Common myeloid progenitor, CD34-positive (primary cell): Measurements from ENCODE around the gene KIAA1217.

Experiments
- CTCF ChIA-PET: fragments of 350-600 bp; sonication (Branson Sonifier 250); formaldehyde crosslinking; loops from one replicate; lab custom pipeline; 2021; ENCODE audit warnings: antibody characterized with exemption; lab: Charles Lee
- POLR2A ChIA-PET: fragments of 350-600 bp; sonication (Branson Sonifier 250); formaldehyde crosslinking; loops from one replicate; lab custom pipeline; 2021; ENCODE audit warnings: antibody characterized with exemption; lab: Charles Lee
- DNase-seq, 3 donors: peaks; one replicate each; pipeline versions ENCODE4 v3.0.0 to v3.0.0-alpha.2; 2013
- H3K27ac ChIP-seq, 2 experiments: 1 replicate in 1 of 2; 2 replicates in 1 of 2; pipeline ENCODE4 v1.7.0; 2013; ENCODE audit warnings: inconsistent platforms in 2 of 2, low read length in 2 of 2, mild to moderate bottlenecking in 2 of 2, low read depth in 1 of 2, moderate library complexity in 1 of 2; ENCODE audit not compliant: severe bottlenecking in 2 of 2, insufficient read depth in 1 of 2, poor library complexity in 1 of 2
- H3K27me3 ChIP-seq, 5 experiments: replicated peaks in 2 of 5; 1 replicate in 3 of 5; 2 replicates in 2 of 5; pipeline versions ENCODE4 v1.6.1 to v1.7.0; 2013; ENCODE audit warnings: low read length in 4 of 5, mild to moderate bottlenecking in 2 of 5, moderate library complexity in 2 of 5, inconsistent platforms in 1 of 5; ENCODE audit not compliant: insufficient read depth in 5 of 5, control insufficient read depth in 4 of 5
- H3K36me3 ChIP-seq, 4 experiments: 1 replicate in 2 of 4; 2 replicates in 2 of 4; pipeline versions ENCODE4 v1.6.1 to v1.7.0; 2013; ENCODE audit warnings: low read length in 3 of 4, control low read depth in 1 of 4, mild to moderate bottlenecking in 1 of 4; ENCODE audit not compliant: control insufficient read depth in 4 of 4, insufficient read depth in 4 of 4
- H3K4me1 ChIP-seq, 4 experiments: 1 replicate in 3 of 4; 2 replicates in 1 of 4; pipeline versions ENCODE4 v1.6.1 to v1.7.1; 2013; ENCODE audit warnings: low read length in 3 of 4, mild to moderate bottlenecking in 3 of 4, control low read depth in 1 of 4, inconsistent platforms in 1 of 4, moderate library complexity in 1 of 4; ENCODE audit not compliant: control insufficient read depth in 4 of 4, insufficient read depth in 4 of 4; ENCODE audit errors: control extremely low read depth in 1 of 4
- H3K4me3 ChIP-seq, 7 experiments: 1 replicate in 4 of 7; 2 replicates in 3 of 7; pipeline versions ENCODE4 v1.5.1 to v1.7.0; 2013; ENCODE audit warnings: mild to moderate bottlenecking in 7 of 7, low read length in 6 of 7, moderate library complexity in 6 of 7, inconsistent platforms in 2 of 7, low read depth in 2 of 7, control low read depth in 1 of 7; ENCODE audit not compliant: insufficient read depth in 4 of 7, control insufficient read depth in 1 of 7; ENCODE audit errors: extremely low read depth in 1 of 7
- H3K9me3 ChIP-seq, 5 experiments: 1 replicate in 4 of 5; 2 replicates in 1 of 5; pipeline versions ENCODE4 v1.6.1 to v1.7.1; 2013; ENCODE audit warnings: low read length in 4 of 5, mild to moderate bottlenecking in 2 of 5, inconsistent platforms in 1 of 5, low read depth in 1 of 5, moderate library complexity in 1 of 5; ENCODE audit not compliant: control insufficient read depth in 4 of 5, insufficient read depth in 2 of 5; ENCODE audit errors: control extremely low read depth in 1 of 5
- WGBS: methylation state at CpG from one replicate; pipeline ENCODE4 v1.1.5; 2013; ENCODE audit not compliant: insufficient coverage; 5-methylcytosine and 5-hydroxymethylcytosine counted together

Gene KIAA1217

DNA sequence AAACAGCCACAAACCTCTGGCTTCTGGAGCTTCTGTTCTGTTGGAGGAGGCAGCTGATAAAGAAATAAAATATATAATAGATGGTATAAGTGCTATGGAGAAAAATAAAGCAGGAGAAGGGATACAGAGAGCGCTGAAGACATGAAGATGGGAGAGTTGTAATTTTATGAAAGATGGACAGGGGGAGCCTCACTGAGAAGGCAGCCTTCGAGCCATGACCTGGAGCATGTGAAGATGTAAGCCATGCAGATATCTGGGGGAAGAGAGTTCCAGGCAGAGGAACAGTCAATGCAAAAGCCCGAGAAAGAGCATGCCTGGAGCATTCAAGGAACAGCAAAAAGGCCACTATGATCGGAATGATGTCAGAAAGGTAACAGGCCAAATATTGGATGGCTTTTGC, 187.5 kb downstream of the KIAA1217 start:
- H3K4me1 ChIP-seq: no peaks in the 10 kb centered on the region
- no peak overlapping the region for H3K27ac ChIP-seq
- H3K9me3 ChIP-seq: no peaks in the 10 kb centered on the region
- 86% methylated on average over 4 of the region's 4 CpGs for WGBS
- no peaks in the 10 kb centered on the region for H3K36me3 ChIP-seq
- ChIA-PET CTCF (no interaction called here), POLR2A (no interaction called here)
- H3K27me3 ChIP-seq: peaks cover 0 to 10% (median 0%) of the 10 kb centered on the region in 5 experiments
- H3K4me3 ChIP-seq: no peak overlapping the region
- DNase-seq: no peak

DNA sequence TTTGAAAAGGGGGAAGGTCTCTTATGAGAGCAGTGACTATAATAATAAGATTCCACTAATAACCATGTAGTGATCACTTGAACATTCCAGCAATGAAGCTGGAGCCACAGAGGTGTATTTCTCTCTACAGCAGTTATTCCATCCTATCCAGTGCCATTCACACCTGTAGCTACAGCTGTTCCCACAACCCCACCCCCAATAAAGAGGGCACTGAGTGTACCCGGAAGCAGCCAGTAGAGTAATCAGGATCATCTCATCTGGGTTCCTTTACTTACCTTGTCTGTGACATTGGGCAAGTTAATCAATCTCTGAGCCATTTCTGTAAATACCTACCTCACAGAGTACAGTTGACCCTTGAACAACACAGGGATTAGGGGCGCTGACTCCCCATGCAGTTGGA, 188.7 kb downstream of the KIAA1217 start:
- CTCF ChIA-PET: no interaction called here
- peaks cover 0 to 10% (median 0%) of the 10 kb centered on the region in 5 experiments for H3K27me3 ChIP-seq
- no peak for DNase-seq
- 100% methylated on average over 1 of the region's 2 CpGs for WGBS
- no peak overlapping the region for H3K27ac ChIP-seq
- no peak overlapping the region for H3K4me3 ChIP-seq
- H3K36me3 ChIP-seq: no peaks in the 10 kb centered on the region
- no peaks in the 10 kb centered on the region for H3K4me1 ChIP-seq
- H3K9me3 ChIP-seq: no peaks in the 10 kb centered on the region
- POLR2A ChIA-PET: no interaction called here

DNA sequence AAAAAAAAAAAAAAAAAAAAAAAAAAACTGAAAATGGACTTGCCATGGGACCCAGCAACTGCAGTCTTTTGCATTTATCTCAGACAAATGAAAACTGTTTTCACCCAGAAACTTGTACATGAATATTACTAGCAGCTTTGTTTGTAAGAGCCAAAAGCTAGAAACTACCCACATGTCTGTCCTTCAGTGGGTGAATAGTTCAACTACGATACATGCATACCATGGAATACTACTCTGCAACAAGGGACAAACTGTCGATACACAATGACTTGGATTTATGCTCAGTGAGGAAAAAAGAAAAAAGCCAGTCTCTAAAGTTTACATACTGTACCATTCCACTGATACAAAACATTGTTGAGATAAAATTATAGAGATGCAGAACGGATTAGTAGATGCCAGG, 195.6 kb downstream of the KIAA1217 start:
- WGBS: no CpG with 5 or more reads among the region's 3 CpGs
- no peak for DNase-seq
- CTCF ChIA-PET: interaction anchor here (1.4 kb wide), 1 partner anchor 15 kb away, joined by 3 read pairs; no protein-coding TSS in a partner anchor

DNA sequence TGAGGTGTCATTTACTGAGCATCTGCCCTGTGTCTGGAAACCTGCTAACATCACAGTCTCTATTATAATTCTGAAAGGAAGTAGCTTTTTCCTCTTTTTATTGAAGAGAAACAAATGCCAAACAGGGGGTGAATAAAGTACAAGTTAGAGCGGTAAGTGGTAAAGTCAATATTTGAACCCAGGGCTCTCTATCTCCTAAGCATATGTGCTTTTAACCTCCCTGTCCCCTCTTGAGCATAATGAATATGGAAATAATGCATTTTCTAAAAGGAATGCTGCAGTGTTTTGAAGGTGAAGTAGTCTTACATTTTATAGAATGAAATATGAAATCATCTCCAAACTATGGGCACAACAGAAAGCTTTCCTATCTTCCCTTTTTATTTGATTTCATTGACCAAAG, 196.7 kb downstream of the KIAA1217 start:
- ChIA-PET POLR2A (no interaction called here), CTCF (interaction anchor here (1.4 kb wide), 1 partner anchor 14 kb away, joined by 3 read pairs; no protein-coding TSS in a partner anchor)
- Histone ChIP-seq H3K9me3 (no peaks in the 10 kb centered on the region), H3K4me1 (no peaks in the 10 kb centered on the region), H3K36me3 (no peaks in the 10 kb centered on the region), H3K4me3 (no peak overlapping the region), H3K27ac (no peak overlapping the region), H3K27me3 (no peaks in the 10 kb centered on the region)
- no CpG with 5 or more reads among the region's 1 CpG for WGBS
- DNase-seq: no peak

More for the DNA sequence above, 195.6 kb downstream of the KIAA1217 start:
- POLR2A ChIA-PET: no interaction called here
- H3K4me1 ChIP-seq: no peaks in the 10 kb centered on the region
- peaks cover 0 to 3% (median 0%) of the 10 kb centered on the region in 5 experiments for H3K27me3 ChIP-seq
- no peak overlapping the region for H3K27ac ChIP-seq
- H3K4me3 ChIP-seq: no peak overlapping the region
- no peaks in the 10 kb centered on the region for H3K9me3 ChIP-seq
- H3K36me3 ChIP-seq: no peaks in the 10 kb centered on the region

DNA sequence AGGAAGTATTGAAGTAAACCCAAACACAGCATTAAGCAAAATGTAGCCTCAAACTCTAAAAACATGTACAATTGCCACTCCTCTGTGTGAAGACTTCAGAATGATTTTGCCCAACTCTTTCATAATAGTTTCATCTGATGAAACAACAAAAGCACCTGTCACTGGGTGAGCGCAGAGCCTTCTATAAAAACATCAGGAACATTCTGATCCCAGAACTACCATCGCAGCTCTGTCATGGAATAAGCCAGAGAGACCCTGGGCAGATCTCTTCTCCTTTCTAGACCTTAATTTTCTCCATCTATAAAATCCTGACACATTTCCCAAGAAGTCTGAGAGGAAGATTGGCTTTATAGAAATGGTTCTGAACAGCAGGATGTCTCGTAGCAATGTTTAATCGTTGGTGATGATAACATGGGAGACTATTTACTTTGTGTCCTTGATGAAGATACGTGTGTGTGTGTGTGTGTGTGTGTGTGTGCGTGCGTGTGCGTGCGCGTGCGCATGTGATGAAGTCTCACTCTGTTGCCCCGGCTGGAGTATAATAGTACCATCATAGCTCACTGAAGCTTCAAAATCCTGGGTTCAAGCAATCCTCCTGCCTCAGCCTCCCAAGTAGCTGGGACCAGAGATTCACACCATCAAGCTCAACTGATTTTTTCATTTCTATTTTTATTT, 198.0 kb downstream of the KIAA1217 start:
- ChIA-PET POLR2A (no interaction called here), CTCF (no interaction called here)
- no peak overlapping the region for H3K4me3 ChIP-seq
- no peak for DNase-seq
- no peak overlapping the region for H3K27ac ChIP-seq
- no peaks in the 10 kb centered on the region for H3K27me3 ChIP-seq
- no peaks in the 10 kb centered on the region for H3K4me1 ChIP-seq
- no peaks in the 10 kb centered on the region for H3K36me3 ChIP-seq
- H3K9me3 ChIP-seq: no peaks in the 10 kb centered on the region
- WGBS: 100% methylated on average over 4 of the region's 12 CpGs

DNA sequence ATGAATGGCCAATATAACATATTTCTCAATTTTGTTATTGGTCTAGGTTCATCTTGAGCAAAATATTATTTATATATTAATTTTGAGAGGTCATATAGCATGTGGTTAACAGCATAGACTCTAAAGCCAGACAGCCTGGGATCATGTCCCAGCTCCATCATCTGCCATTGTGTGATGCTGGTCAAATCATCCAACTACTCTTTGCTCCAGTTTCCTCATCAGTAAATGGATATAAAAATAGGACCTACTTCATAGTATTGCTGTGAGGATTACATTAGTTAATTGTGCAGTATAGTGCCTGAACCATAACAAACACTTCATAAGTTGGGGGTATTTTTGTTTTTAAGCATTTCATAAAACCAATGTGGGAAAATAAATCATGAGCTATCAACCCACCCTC, 199.0 kb downstream of the KIAA1217 start:
- CTCF ChIA-PET: no interaction called here
- Histone ChIP-seq H3K36me3 (no peaks in the 10 kb centered on the region), H3K4me1 (no peaks in the 10 kb centered on the region)

DNA sequence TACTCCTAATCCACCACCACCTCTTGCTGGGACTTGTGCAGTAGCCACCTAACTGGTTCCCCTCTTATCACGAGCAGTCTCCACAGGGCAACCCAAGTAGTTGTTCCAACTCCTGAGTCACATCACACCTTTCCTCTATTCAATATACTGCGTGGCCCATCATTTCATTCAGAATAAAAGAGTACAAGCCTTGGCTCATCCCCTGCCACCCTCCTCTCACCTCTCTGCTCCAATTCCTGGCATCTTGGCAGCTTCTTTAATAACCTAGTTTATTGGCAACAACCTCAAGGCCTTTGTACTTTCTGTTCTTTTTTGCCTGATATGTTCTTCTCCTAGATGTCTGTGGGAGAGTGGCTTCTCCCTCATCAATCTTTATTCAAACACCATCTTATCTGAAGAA, 199.4 kb downstream of the KIAA1217 start:
- POLR2A ChIA-PET: no interaction called here
- H3K4me1 ChIP-seq: no peaks in the 10 kb centered on the region
- DNase-seq: no peak
- peaks cover 0 to 1% (median 0%) of the 10 kb centered on the region in 5 experiments for H3K27me3 ChIP-seq
- H3K4me3 ChIP-seq: no peak overlapping the region
- 100% methylated on average over 2 of the region's 2 CpGs for WGBS
- no peaks in the 10 kb centered on the region for H3K9me3 ChIP-seq
- CTCF ChIA-PET: no interaction called here
- no peak overlapping the region for H3K27ac ChIP-seq
- H3K36me3 ChIP-seq: no peaks in the 10 kb centered on the region

More for the DNA sequence above, 199.0 kb downstream of the KIAA1217 start:
- Histone ChIP-seq H3K27me3 (no peaks in the 10 kb centered on the region), H3K27ac (no peak overlapping the region), H3K4me3 (no peak overlapping the region), H3K9me3 (no peaks in the 10 kb centered on the region)
- no peak for DNase-seq
- POLR2A ChIA-PET: no interaction called here
